Non-pigmented ciliary epithelial cell (primary cell): ENCODE data around the gene TXNDC11.

Experiments
- DNase-seq: peaks from one replicate; pipeline ENCODE4 v3.0.0-alpha.2; 2010; ENCODE audit warnings: low read depth

TXNDC11 gene

GRCh38 chr16:11755022-11755760 lies 12.5 kb upstream of the TXNDC11 start:
- DNase-seq, result no peak

- DNase-seq, result no peak
Measured at GRCh38 chr16:11752856-11753255, 10.2 kb upstream of the TXNDC11 start.

GRCh38 chr16:11750056-11750455 lies 7.4 kb upstream of the TXNDC11 start:
- DNase-seq, result no peak

GRCh38 chr16:11748404-11749254 lies 6.0 kb upstream of the TXNDC11 start:
- DNase-seq, result no peak

- no peak for DNase-seq
Measured at GRCh38 chr16:11747949-11748403, 5.3 kb upstream of the TXNDC11 start.

- DNase-seq, result no peak
Measured at GRCh38 chr16:11744075-11744470, 1.4 kb upstream of the TXNDC11 start.

GRCh38 chr16:11743308-11744074 lies 834 bp upstream of the TXNDC11 start:
- DNase-seq, result peak; percentile 26

GRCh38 chr16:11742093-11742535 lies 543 bp downstream of the TXNDC11 start:
- DNase-seq, result no peak

GRCh38 chr16:11740567-11740966 lies 2.1 kb downstream of the TXNDC11 start:
- DNase-seq, result no peak

GRCh38 chr16:11738742-11739544 lies 3.7 kb downstream of the TXNDC11 start:
- no peak for DNase-seq

- no peak for DNase-seq
Measured at GRCh38 chr16:11737713-11738112, 4.9 kb downstream of the TXNDC11 start.

- no peak for DNase-seq
Measured at GRCh38 chr16:11736903-11737302, 5.8 kb downstream of the TXNDC11 start.

- DNase-seq, result no peak
Measured at GRCh38 chr16:11735787-11736186, 6.9 kb downstream of the TXNDC11 start.

- no peak for DNase-seq
Measured at GRCh38 chr16:11734653-11735043, 8.0 kb downstream of the TXNDC11 start.

- DNase-seq, result no peak
Measured at GRCh38 chr16:11734025-11734652, 8.5 kb downstream of the TXNDC11 start.

- no peak for DNase-seq
Measured at GRCh38 chr16:11731222-11731621, 11.4 kb downstream of the TXNDC11 start.

- DNase-seq, result no peak
Measured at GRCh38 chr16:11729787-11730186, 12.9 kb downstream of the TXNDC11 start.

GRCh38 chr16:11727796-11728543 lies 14.7 kb downstream of the TXNDC11 start:
- DNase-seq, result no peak

- no peak for DNase-seq
Measured at GRCh38 chr16:11726008-11726407, 16.6 kb downstream of the TXNDC11 start.

- no peak for DNase-seq
Measured at GRCh38 chr16:11725457-11725856, 17.2 kb downstream of the TXNDC11 start.
